Cardiac muscle cell (in vitro differentiated cells and primary cell): ENCODE data around the gene P4HA2. TPM values are rescaled to one million over a fixed set of nuclear protein-coding genes. Genes with fewer than 3 reads are reported as not detected.

Experiments
- DNase-seq, 2 donors: peaks; one replicate each; pipeline versions ENCODE4 v3.0.0 to v3.0.0-alpha.2; 2010 to 2017; ENCODE audit warnings: low read depth in 1 of 2, low spot score in 1 of 2
- H3K27ac ChIP-seq: fragments of 200-600 bp; sonication (generic); 2 replicates; pipeline ENCODE4 v1.5.1; 2016
- H3K27me3 ChIP-seq: fragments of 200-600 bp; sonication (generic); 2 replicates; pipeline ENCODE4 v1.6.0; 2016; ENCODE audit warnings: control low read depth
- H3K36me3 ChIP-seq: fragments of 200-600 bp; sonication (generic); 2 replicates; pipeline ENCODE4 v1.5.1; 2016; ENCODE audit warnings: control low read depth
- H3K4me1 ChIP-seq: fragments of 200-600 bp; sonication (generic); 2 replicates; pipeline ENCODE4 v1.8.1; 2017; ENCODE audit warnings: low read depth, mild to moderate bottlenecking, mixed run types
- H3K4me3 ChIP-seq: fragments of 200-600 bp; sonication (generic); 2 replicates; pipeline ENCODE4 v1.5.1; 2016; ENCODE audit warnings: mild to moderate bottlenecking
- H3K9me3 ChIP-seq: fragments of 200-600 bp; sonication (generic); 2 replicates; pipeline ENCODE4 v1.5.1; 2017; ENCODE audit warnings: low read depth, mild to moderate bottlenecking, control low read depth
- CTCF ChIP-seq: IDR thresholded peaks from 2 replicates; pipeline ENCODE4 v1.5.1; 2012; ENCODE audit warnings: low read depth, mild to moderate bottlenecking, low read length
- polyA plus RNA-seq: library from polyadenylated mRNA; unstranded; fragments of >200 nt; fragmentation: Nextera tagmentation; extraction: Ambion mirVana; gene quantifications from 2 replicates; pipeline ENCODE4 v1.2.1, GENCODE V29; 2016
- total RNA-seq: library from RNA; depleted of rRNA; stranded (reverse); fragments of >200 nt; gene quantifications from 2 replicates; pipeline ENCODE4 v1.2.3, GENCODE V29; 2016

The P4HA2 gene
- total and polyA plus RNA-seq, 2 experiments from 2014 or later = 41.0 to 65.5 TPM

GRCh38 chr5:132206782-132207181 lies 20.9 kb downstream of the P4HA2 start:
- Histone ChIP-seq H3K4me1 (no peaks in the 10 kb centered on the region), H3K27me3 (no peaks in the 10 kb centered on the region), H3K9me3 (no peaks in the 10 kb centered on the region), H3K4me3 (no peak overlapping the region), H3K27ac (no peak overlapping the region), H3K36me3 (peaks cover 9% of the 10 kb centered on the region)
- TF ChIP-seq CTCF = no peak
- no peak for DNase-seq

DNA sequence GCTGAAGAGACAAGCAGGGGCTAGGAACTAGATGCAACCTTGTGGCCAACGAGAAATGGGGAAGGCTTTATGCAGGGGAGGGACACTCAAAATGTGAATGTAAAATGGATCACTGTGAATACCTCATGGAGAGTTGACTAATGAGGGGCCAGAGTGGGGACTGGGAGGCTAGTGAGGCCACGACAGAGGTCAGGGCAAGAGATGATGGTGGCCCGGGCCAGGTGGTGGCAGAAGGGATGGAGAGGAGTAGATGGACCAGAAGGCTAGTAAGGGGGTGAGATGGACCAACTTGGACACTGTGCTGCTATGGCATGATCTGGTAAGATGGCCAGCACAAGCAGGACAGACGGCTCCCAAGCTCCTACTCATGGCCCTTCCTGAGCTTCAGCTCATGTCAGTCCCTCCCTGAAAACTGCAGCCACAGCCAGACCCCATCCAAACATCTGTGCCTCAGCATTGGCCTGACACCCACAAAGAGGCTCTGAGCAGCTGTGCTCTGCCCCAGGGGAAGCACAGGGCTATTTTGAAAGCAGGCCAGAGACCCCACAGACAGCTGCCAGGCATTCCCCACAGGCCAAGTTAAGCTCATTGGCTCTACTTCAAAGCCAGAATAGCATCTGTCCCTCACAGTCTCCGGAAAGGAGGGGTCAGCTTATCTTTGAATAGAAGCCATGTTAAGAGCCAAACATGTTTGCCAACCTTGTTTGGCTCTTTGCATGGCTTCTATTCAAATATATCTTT lies 22.1 kb downstream of the P4HA2 start:
- Histone ChIP-seq H3K4me1 (no peaks in the 10 kb centered on the region), H3K9me3 (no peaks in the 10 kb centered on the region), H3K27me3 (no peaks in the 10 kb centered on the region), H3K4me3 (no peak overlapping the region), H3K36me3 (peaks cover 9% of the 10 kb centered on the region), H3K27ac (no peak overlapping the region)
- no peak for TF ChIP-seq CTCF
- peak in 1 of 2 donors; percentile 51 for DNase-seq

GRCh38 chr5:132204371-132205135 lies 23.1 kb downstream of the P4HA2 start:
- Histone ChIP-seq H3K36me3 (peaks cover 9% of the 10 kb centered on the region), H3K27me3 (no peaks in the 10 kb centered on the region), H3K27ac (no peak overlapping the region), H3K4me1 (no peaks in the 10 kb centered on the region), H3K9me3 (no peaks in the 10 kb centered on the region), H3K4me3 (no peak overlapping the region)
- no peak for DNase-seq
- TF ChIP-seq CTCF = no peak

GRCh38 chr5:132203916-132204315 lies 23.7 kb downstream of the P4HA2 start:
- no peak overlapping the region for H3K4me3 ChIP-seq
- no peaks in the 10 kb centered on the region for H3K4me1 ChIP-seq
- peaks cover 6% of the 10 kb centered on the region for H3K36me3 ChIP-seq
- no peak overlapping the region for H3K27ac ChIP-seq
- no peaks in the 10 kb centered on the region for H3K27me3 ChIP-seq
- TF ChIP-seq CTCF = no peak
- no peak for DNase-seq
- H3K9me3 ChIP-seq = no peaks in the 10 kb centered on the region

- Histone ChIP-seq H3K4me3 (no peak overlapping the region), H3K27me3 (no peaks in the 10 kb centered on the region), H3K36me3 (peaks cover 7% of the 10 kb centered on the region), H3K27ac (no peak overlapping the region), H3K9me3 (no peaks in the 10 kb centered on the region), H3K4me1 (no peaks in the 10 kb centered on the region)
- no peak for DNase-seq
- TF ChIP-seq CTCF = no peak
These were observed 24.2 kb downstream of the P4HA2 start for GRCh38 chr5:132203464-132203818.
